HG03060 (cell line): ENCODE data around the gene SETBP1.

Experiments used
- ATAC-seq: cut with Tn5 transposase; IDR thresholded peaks from one replicate; pipeline ENCODE4 v1.9.1; 2021; ENCODE audit warnings: low read depth, moderate number of reproducible peaks; ENCODE audit not compliant: unreplicated experiment

SETBP1 gene

DNA sequence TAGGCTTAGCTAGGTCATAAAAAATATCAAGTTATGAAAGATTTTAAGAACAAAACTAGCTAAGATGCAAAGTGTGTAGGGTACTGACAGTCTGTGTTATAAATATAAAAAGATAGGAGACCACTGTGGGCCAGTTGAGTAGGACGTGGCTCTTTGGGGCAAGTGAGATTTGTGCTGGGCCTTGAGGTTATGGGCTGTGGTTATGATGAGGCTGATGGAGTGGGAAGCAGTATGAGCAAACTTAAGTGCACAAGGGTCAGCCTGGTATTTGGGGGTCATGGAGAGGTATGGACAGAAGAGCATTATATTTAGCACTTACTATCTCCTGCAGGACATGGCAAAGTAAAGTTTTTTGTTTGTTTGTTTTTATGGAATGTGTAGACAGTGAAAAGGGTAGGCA, 70.1 kb downstream of the SETBP1 start:
- ATAC-seq: no peak

DNA sequence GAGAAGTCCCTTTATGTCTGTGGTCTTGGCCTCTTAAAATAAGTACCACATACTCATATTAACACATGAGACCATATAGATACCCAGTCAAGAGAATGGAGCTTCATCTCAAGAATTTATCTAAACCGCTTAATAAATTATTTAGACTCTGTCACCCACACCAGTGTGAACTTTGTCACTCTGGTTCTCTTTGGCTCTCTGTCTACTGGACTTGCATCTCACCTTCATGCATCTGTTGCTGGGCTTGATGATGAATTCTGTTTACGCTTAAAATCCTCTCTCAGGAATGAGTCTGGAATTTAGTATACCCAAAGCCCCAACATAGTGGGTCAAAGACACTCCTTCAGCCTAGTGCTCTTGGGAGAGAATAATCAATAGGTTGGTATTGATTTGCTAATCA, 73.9 kb downstream of the SETBP1 start:
- no peak for ATAC-seq

DNA sequence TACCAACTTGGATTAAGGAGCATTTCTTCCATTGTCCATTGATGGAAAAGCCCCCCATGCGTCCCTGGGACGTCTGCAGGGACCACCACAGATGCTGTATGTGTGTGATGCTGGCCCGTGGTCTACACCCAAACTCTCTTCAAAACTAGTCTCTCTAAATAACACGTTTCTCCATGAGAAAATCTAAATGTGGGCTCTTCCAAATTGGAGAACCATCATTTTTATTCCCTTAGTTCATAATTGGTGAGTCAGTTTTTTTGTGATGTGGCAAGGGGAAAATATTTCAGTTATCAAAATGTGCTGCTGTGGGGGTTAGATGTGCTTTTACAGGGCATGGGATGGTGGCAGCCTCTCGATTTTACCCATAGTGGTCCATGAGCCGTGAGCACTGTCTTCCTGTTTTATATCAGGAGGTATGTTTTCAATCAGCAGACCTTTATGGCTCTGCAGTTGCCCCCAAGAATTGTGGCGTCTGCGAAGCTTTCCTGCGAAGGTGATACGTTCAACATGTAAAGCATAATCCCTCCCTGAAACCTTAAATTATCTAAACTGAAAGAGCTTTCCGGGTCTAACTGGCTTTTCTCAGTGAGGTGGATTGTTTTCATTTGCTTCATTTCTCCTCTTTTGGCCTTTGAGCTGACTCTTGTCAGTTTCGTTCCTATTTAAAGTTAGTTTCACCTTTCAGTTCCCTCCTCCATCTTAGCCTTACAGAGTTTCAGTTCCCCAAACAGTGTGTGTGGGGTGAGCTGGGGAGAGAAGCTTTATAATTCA, 78.4 kb downstream of the SETBP1 start:
- peak; percentile 96 for ATAC-seq

DNA sequence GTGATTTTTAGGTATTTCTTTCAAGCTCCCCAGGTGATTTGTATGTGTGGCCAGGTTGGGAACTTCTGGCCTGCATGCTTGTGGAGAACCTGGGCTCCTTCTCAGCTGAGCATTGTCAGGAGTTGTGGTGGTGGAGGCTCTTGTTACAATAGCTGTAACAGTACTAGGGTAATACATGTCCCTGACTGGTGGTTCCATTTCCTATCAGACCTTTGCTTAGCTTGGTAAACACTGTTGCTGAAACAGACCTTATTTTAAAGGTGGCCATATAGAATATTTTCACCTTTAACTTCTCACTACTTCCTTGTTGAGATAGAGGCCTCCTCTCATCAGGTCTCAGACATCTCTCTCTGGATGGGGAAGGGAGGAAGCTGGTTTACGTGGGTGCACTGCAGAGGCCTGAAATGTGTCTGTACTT, 79.2 kb downstream of the SETBP1 start:
- no peak for ATAC-seq

DNA sequence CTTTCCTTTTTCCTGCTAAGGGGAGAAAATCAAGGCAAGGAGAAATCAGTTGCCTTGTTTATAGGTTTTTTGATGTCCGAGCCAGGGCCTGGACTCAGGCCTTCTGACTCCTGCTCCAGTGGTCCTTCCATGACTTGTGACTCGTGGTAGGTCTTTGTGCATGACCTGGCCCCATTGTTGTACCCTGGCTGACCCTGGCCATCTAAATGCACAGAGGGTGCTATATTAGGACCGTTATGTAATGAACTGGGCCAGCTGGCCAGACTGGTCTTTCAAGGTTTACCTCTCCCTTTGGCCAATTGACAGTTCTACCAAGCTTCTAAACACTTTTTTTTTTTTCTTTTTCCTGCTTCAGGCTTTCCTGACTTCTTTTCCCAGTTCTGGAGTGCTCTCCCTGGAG, 81.1 kb downstream of the SETBP1 start:
- no peak for ATAC-seq

DNA sequence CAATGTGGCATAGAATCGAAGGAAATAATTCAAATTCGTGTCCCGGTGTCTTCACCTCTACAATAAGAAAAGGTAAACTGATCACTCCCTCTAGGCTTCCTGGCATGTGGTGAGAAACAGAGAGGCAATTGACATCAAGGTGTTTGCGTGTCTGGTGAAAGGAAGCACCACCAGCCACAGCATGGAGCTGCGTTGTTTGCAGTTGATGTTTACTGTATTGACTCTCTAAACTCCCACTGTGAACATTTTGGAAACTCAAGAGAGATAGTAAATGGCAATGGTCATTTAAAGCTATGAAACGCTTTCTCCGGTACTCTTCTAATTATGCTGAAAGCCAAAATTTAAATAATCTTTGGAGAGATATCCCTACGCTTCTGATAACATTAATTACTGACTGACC, 82.6 kb downstream of the SETBP1 start:
- no peak for ATAC-seq

DNA sequence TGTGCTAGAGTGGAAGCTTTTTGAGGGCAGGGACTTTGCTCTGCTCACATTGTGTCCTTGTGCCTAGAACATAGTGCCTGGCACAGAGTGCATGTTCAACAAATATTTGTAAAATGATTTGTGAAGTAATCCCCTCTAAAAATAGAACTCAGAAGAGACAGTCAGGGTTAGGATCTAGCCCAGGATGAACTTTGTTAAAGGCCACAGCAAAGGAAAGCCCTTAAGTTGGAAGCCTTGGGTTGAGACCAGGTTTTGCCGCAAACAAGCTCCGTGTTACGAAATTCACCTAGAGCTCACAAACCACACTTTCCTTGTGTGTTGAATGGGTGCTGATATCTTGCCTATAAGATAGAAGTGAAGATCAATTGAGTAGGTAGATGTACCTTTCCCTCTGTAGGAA, 84.2 kb downstream of the SETBP1 start:
- no peak for ATAC-seq

DNA sequence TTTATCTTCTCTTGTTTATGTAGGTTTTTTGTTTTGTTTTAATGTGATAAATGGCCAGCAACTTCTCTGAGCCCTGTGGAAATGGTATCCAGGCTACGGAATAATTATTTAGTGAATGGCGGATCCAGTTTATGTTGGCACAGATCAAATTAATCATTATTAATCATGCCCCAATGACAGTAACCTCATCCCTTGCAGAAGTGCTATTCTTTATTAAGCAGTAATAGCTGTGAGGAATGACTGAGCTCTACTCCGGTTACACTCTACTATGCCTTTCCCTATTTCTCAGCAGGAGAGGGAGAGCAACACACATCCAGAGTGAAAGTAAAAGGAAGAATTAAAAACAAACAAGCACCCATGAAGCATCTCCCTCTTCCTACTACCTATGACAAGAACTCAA, 84.8 kb downstream of the SETBP1 start:
- ATAC-seq: no peak

DNA sequence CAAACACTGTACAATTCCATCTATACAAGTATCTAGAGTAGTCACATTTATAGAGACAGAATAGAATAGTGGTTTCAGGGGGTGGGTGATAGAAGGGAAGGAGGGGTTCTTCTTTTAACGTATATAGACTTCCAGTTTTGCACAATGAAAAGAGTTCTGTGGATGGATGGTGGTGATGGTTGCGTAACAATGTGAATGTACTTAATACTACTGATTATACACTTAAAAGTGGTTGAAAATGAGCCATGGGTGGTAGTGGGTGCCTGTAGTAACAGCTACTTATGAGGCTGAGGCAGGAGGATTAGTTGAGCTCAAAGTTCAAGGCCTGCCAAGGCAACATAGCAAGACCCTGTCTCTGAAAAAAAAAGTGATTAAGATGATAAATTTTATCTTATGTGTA, 85.8 kb downstream of the SETBP1 start:
- ATAC-seq: no peak

DNA sequence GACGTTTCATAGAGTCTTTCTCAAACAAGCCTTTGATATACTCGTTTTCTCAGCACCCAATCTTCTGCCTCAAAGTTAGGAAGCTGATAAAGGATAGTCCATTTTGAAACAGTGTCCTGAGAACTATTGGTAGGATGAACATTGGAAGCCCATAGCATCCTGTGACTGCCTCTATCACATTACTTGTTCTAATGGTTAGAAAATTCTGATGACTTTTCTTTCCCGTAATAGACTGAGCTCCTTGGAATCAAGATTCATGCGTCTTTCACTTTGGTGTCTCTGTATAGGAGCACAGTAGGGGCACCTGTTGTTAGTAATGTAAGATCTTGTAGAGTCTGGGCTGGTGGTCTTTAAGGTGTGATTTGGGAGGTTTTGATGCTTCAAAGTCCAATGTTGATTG, 87.1 kb downstream of the SETBP1 start:
- no peak for ATAC-seq

DNA sequence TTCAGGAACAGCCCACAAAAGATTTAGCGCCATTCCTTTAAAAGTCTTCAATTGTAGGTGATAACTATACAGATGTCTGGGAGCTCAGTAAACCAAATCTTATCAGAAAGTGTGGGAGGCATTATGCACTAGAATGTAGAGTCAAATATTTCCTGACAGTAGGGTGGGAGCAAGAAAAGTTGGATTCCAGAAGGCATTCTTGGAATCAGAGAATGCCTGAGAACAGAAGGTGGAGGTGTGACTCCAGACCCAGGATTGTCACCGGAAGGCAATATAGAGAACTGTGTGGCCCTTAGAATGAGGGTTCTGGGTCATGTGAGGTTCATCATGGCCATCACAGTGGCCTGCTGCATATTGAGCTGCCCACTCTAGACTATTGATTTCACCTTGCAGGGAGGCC, 90.0 kb downstream of the SETBP1 start:
- ATAC-seq: no peak

DNA sequence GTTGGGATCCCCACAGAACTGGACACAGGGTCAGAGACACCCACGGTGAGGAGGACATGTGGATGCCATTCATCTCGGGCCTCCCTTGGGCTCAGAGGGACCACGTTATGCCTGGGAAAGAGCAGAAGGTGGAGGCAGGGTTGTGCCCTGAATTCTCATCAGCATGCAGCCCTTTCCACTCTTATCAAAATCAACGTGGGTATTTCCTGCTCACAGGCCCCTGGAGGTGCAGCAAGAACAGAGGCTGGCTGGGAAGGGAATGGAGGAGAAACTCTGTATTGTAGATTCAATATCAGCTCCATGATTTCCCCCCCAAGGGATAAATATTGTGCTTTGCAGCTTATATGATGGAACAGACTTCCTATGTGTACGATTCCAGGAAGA, 90.9 kb downstream of the SETBP1 start:
- no peak for ATAC-seq

DNA sequence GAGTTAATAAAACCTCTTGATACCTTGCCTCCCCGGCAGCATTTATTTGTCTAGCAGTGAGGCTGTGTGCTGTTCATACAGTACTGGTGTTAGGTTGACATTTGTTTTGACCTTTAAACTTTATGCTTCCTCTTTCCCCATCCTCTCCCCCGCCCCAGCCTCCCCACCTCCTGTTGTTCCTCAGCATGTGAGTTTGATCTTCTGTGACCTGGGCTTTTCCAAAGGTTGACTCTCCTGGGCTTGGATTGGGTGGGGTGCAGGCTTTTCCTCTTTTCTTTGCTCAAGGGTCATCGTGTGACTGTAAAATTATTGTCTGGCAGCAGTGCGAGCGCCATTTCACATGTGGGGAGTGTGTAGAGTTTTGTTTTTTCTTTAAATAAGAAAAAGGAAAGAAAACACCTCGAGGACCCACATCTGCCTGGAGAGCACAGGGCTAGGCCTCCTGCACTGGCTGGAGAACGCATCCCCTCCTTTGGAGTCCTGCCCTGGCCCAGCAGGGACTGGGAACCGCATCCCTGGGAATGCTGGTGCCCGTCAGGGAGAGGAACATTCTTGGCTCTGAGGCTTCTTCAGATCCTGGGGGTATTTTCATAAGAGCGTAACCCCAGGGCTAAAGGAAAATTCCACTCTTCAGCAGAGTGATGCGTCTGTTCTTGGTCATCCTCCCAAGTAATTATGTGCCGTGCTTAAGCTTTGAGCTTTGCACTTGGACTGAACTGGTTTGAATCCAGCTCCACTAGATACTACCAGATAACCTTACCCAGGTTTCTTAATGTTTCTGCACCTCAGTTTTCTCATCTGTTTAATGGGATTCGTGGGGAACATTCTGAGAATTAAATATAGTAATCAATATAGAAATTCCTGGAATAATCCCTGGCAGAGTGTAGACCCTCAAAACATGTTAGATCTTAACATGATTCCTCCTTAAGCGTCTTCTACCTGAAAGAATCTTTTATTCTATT, 91.5 kb downstream of the SETBP1 start:
- ATAC-seq: no peak

DNA sequence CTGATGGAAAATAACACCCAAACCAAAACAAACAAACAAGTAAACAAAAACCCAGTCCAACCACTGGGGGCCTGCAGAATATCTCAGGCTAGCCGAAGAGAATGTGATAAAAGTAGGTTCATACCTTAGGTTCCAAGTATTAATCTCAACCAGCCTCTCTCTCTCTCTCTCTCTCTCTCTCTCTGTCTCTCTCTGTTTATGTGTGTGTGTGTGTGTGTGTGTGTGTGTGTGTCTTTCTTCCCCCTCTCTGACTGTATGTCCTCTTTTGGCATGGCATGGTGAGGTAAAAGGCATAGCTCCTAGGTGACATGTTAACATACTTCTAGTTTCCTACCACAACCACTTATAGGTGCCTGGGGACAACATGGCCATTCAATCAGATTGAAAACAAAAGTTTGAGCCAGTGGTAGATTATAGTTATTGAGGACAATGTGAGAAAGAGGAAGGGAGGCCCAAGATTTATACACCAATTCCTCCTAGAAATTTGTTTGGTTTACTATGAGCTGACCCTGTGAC, 93.0 kb downstream of the SETBP1 start:
- ATAC-seq: no peak

DNA sequence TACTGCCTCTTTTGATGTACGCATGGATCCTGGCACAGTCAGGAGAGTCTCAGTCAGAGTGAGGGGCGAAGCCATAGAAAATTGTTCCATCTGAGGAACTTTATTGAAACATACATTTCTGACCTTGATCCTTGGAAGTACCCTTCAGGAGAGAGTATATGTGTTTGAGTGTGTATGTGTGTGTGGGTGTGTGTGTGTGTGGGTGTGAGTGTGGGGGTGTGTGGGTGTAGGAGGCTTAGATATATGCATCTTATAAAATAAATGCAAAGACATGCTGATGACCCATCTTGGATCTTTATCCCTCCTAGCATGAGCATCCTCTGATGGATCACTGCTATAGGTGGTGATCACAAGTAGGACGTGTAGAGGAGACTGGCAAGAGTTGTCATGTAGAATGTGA, 93.5 kb downstream of the SETBP1 start:
- no peak for ATAC-seq

DNA sequence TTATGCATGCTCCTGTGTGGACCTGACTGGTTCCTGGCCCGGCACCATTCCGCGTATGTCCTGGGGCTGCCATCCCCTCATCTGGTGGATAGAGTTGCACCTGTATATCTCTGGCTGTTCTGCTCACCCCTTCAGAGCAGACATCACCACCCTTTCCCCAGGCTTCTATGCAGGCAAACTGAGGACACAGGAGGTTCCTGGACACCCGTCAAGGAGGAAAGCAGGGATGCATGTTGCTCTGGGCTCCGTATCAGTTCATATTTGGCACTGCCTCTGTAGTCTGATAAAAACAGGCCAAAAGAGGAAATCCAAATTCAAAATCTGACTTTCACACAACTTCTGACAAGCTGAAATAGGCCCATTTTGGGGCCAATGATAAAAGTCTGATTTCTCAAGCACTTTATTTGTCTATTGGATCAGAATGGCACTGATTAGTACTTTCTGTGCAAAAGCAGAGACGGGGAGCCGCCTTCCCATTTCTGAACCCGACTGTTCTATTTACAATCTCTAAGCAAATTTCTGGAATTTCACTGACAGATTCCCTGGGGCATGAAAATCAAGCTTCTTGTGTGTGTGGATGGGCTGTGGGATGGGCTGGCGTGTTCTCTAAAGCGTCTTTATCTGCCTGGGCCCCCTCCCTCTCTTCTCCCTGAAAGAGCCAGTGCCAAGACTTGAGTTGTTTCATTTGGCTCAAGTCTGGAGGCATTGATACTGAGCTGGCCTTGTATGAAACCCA, 96.9 kb downstream of the SETBP1 start:
- ATAC-seq: no peak

DNA sequence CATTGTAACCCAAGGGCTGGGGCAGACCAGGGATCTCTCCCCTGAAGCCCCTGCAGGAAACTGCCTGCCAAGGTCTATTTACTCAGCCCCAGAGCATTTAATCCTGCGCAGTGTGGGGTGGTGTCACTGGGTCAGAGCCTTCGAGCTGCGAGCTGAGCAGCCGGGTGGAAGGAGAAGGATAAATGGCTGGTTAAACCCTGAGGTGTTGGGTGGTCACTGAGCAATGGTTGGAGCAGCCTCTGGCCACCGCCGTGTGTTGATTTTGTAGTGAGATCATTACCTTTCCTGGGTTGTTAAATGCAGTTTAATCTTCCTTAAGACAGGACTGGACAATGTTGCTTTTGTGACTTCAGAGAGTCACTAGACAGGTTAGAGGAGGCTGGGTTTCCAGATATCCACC, 98.1 kb downstream of the SETBP1 start:
- ATAC-seq: no peak

DNA sequence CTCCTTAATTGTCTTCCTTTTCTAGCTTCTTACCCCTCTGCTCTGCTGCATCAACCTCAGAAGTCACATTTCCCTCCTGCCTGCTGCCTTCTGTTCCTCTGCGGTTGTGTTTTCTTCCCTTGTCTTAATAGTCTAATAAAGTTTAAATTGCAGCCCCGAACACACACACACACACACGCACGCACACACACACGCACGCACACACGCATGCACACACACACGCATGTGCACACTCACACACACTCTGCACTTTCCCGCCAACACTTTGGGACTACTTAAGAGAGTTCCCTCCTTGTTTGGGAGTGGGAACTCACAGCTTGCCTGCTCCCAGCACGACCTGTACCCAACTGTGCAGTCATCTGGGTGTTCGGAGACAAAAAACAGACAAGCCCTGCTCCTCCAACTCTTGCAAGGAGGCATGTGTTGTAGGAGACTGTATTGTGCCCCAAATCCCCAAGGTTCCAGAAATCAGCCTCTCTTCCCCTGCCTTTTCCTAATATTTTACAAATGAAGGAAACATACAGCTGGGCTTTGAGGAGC, 99.1 kb downstream of the SETBP1 start:
- ATAC-seq: no peak

DNA sequence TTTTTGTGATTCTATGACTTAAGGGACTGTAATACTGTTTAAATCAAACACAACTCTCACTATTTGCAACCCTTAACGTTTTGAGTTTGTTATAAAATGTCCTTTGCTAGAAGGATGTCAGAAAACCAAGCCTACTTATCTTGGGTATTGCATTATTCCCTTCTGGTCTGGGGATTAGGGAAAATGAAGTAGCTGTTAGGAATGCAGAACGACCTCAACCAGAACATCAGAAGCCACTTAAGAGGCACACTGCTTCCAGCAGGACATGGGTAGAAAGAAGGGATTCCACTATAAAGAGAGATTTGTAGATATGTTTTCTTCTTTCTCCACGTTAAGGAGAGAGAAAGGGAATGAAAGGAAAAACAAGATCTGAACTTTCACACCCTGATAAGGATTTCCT, 101.2 kb downstream of the SETBP1 start:
- no peak for ATAC-seq

DNA sequence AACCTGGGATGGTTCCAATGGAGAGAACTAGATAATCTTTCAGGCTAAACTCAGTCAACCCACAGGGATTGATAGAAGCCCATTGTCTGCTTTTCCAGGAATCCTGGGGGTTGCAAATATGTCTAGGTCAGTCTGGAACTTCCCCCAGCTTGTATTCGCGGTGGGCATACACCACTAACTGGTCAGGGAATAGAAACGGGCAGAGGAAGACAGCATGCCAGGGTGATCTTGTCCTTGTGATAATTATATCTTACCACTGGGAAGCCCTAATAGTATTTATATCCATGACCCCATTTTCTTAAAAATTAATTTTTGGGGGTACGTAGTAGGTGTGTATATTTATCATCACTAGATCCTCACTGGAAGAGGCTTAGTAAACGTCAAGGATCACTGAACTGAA, 101.9 kb downstream of the SETBP1 start:
- ATAC-seq: no peak

DNA sequence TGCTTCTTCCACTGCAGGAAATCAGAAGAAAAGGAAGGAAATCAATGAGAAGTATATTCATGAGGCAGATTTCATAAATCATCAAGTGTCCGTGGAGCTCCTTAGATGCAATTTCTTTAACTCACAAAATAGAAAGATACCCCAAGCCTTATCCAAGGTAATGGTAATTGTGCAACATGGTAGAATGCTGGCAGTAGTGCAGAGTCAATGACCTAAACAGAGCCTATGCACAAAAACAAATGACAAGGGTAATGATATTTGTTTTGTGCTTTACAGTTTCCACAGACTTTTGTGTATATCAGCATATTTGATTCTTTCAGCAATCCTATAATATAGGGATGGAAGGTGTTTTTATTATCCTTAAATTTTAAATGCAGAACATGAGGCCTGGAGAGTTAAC, 102.7 kb downstream of the SETBP1 start:
- no peak for ATAC-seq
